GM18520 (cell line): ENCODE data around the gene ASTL.
"Not testable (repeated sequence)": the region's sequence is repeated elsewhere in the genome, so short reads cannot be mapped to it uniquely, and the experiment has no call there.

Source experiments
- ATAC-seq: cut with Tn5 transposase; IDR thresholded peaks from one replicate; pipeline ENCODE4 v1.9.1; 2021; ENCODE audit not compliant: unreplicated experiment

ASTL gene

GRCh38 chr2:96146153-96146880 lies 8.0 kb upstream of the ASTL start:
- ATAC-seq = peak; percentile 15

- no peak for ATAC-seq
Measured at GRCh38 chr2:96145848-96146152, 7.5 kb upstream of the ASTL start.

- peak; percentile 38 for ATAC-seq
Measured at GRCh38 chr2:96145036-96145847, 6.9 kb upstream of the ASTL start, which contains the start of gene DUSP2. TSS of gene DUSP2 (minus strand) at chr2:96145440. CDS start at chr2:96145354, 86 bp downstream.

GRCh38 chr2:96144481-96145035 lies 6.3 kb upstream of the ASTL start:
- no peak for ATAC-seq

- no peak for ATAC-seq
Measured at GRCh38 chr2:96143848-96144480, 5.7 kb upstream of the ASTL start.

GRCh38 chr2:96143231-96143847 lies 5.0 kb upstream of the ASTL start:
- no peak for ATAC-seq

- ATAC-seq = no peak
Measured at GRCh38 chr2:96142217-96143113, 4.2 kb upstream of the ASTL start.

GRCh38 chr2:96141624-96141967 lies 3.3 kb upstream of the ASTL start:
- not testable (repeated sequence) for ATAC-seq

GRCh38 chr2:96140941-96141623 lies 2.8 kb upstream of the ASTL start:
- no peak for ATAC-seq

GRCh38 chr2:96139181-96139758 lies 968 bp upstream of the ASTL start:
- ATAC-seq = no peak

GRCh38 chr2:96137321-96138178 lies 752 bp downstream of the ASTL start:
- ATAC-seq = no peak

GRCh38 chr2:96136129-96136720 lies 2.1 kb downstream of the ASTL start:
- no peak for ATAC-seq

GRCh38 chr2:96135621-96136020 lies 2.7 kb downstream of the ASTL start:
- ATAC-seq = no peak

GRCh38 chr2:96135171-96135570 lies 3.1 kb downstream of the ASTL start:
- ATAC-seq = no peak

GRCh38 chr2:96134421-96134820 lies 3.9 kb downstream of the ASTL start:
- ATAC-seq = no peak

GRCh38 chr2:96131813-96132745 lies 6.2 kb downstream of the ASTL start:
- no peak for ATAC-seq
